CD4-positive, alpha-beta T cell treated with Interleukin-2 at 100 ng/mL for 4 hours (primary cell): ENCODE results near the gene NUDCD3.

Source experiments
- DNase-seq: peaks from one replicate; pipeline ENCODE4 v3.0.0-alpha.2; 2020; ENCODE audit warnings: low spot score

Gene NUDCD3

DNA sequence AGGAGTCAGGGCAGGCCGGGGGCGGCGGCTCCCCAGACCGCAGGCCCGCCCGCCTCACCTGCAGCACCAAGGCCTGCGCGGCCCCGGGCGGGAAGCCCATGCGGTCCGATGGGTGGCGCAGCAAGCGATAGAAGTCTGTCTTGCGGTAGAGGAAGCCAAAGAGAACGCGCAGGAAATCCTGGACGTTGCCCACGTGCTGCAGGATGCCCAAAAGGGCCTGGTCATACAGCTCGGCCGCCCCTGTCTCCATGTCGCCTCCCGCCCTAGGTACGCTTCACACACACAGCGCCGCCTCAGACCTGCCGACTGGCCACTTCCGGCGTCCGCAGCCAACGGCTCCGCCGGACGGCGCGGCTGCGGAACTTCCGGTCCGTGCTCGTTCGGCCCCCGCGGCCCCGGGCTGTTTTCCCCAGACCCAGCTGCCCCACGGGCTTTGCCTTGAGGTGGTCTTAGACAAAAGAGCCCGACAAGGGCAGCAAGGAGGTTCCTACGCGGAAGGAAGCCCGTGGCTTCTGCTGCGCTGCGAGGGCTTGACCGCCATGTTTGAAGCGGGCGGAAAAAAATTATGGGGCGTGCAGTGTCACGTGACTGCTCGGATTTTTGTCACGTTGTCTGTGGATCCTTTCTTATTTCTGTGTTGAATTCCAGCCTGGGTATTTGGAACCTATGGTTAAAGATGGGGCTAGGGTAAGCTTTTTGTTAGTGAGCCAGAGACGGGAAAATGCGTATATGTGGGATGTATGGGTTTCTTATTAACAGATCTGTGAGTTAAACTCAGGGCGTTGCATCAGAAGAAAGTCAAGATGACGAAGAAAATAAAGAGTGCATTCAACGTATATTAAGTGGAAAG is at the start of gene NUDCD3:
Gene NUDCD3 (minus strand): TSS at position 308 of the 850 bp plus-strand sequence. CDS start 58 bp downstream, at position 250.
- peak; percentile 84 for DNase-seq

DNA sequence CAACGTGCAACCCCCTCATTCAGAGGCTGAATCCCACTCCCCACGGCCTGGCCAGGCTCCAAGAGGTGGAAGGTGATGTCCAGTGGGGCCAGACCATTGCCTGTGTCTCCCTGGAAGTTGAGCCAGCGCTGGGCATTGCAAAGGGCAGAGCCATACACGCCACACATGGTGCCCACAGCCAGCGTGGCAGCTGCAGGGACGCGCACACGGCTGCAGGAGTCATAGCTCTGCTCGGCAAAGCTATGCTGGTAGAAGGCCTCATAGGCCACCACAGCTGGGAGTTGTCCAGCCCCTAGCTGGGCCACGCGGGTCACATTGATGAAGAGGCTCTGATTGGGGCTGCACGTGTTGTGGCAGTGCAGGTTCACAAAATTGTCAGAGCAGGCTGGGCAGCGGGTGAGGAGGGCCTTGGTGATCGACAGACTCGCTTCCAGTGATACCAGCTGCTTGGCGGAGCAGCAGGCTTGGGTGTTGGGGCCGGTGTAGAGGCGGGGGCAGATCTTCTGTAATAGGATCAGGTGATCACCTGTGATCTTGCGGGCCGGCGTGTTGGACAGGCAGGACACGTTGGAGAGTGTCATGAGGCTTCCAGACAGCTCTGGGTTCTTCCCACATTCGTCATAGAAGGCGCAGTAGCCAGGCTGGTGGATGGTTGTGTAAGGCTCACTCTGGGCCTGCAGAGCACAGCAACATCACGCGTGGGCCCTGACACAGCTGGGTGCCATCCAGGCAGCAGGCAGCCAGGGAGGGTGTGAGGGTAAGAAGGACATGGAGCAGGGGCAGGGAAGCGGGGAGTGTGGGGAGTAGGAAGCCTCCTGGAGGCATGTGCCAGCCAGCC is 49.4 kb upstream of the NUDCD3 start:
- DNase-seq, result no peak

DNA sequence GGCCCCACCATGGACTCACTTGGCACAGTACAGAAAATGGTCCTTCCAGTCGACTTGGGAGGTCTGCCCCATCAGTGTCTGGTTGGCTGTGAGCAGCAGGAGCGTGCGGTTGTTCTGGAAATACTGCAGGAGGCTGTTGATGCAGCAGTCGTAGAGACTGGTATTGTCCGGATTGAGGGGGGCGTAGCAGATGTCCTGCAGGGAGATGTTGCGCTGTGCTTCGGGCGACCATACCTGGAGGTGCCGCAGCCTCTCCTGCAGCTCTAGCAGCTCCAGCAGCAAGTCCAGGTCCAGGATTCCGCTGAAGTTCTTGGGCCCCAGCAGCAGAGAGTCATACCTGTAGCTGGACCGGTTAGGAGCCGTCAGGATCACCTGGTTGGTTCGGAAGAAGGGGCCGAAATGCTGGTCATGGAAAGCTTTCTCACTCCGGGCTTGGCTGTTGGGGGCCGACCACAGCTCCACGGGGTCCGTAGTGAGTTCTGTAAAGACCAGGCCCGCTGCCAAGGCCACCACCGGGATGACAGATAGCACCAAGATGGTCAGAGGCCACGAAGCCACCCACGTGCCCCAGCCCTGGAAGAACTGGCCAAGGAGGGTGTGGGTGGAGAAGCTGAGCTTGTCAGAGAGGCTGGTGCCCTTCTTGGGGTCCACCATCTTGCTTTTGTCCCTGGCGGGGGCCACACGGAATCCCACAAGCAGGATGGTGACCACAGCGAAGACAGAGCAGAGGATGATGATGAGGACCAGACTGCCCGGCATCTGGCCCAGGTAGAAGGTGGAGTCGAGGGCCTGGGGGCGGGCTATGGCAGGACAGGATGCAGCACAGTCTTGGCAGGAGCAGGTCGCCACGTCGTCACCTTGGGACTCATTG is 48.6 kb upstream of the NUDCD3 start:
- DNase-seq, result no peak

DNA sequence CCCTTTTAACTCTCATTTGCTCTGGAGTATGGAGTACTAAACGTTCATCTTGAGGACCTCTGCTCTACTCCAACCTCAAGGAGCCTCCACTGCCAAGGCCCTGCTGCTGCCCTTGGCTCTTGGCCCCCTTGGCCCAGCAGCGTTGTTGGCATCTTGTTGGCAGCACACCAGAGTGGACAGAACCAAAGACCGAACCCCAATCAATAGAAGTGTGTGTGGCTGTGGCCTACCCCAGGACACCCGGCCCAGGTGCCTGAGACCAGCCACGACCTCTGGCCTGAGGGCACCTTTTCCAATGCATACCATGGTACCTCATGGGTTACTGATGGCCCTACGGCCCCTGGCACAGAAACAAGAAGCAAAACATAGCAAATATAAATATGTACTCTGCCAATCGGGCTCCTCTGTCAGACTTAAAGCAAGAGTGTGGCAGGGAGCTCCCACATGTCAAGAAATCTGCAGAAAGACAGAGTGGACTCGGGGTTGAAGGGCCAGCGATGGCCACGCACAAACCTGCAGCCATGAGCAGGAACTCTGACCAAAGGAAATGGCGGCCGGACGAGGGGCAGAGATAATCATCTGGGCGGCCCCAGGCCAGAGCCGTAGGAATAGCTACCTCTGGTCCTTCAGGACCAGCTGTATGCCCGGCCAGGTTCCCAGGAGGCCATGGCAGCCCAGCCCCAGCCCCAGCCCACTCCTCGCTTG is 47.8 kb upstream of the NUDCD3 start:
- DNase-seq, result no peak

DNA sequence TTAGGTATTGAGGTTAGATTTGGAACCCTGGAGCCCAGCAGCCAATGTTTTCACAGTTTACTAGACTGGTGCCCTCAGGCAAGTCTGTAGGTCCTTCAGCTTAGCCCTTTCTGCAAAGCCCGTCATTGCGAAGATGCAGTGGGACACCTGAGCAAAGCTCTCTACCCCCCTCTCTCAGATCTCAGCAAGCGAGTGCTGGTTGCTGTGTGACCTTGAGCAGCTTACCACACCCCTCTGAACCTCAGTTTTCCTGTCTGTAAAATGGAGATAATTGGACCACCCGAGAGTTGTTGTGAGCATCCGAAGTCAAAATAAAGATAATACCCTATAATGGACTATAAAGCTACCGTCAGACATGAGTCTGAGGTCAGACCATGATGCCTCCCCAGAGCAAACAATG is 47.0 kb upstream of the NUDCD3 start:
- DNase-seq, result no peak

DNA sequence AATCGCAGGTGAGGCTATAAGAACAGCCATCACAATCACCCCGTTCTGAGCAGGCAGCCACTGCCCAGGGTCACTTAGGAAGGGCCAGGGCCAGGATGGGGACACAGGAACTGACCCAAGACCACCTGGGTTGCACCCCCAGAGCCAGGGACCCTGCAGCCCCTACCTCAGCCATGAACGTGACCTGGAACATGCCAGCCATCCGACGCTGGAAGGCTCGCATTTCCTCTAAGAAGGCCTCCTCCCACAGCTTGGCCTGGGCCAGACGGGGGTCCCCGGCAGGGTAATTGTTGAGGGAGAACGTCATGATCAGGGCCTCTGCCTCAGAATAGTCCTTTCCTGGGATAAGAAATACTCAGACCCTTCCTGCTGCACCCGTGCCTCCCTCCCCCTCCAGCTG is 45.6 kb upstream of the NUDCD3 start:
- no peak for DNase-seq

DNA sequence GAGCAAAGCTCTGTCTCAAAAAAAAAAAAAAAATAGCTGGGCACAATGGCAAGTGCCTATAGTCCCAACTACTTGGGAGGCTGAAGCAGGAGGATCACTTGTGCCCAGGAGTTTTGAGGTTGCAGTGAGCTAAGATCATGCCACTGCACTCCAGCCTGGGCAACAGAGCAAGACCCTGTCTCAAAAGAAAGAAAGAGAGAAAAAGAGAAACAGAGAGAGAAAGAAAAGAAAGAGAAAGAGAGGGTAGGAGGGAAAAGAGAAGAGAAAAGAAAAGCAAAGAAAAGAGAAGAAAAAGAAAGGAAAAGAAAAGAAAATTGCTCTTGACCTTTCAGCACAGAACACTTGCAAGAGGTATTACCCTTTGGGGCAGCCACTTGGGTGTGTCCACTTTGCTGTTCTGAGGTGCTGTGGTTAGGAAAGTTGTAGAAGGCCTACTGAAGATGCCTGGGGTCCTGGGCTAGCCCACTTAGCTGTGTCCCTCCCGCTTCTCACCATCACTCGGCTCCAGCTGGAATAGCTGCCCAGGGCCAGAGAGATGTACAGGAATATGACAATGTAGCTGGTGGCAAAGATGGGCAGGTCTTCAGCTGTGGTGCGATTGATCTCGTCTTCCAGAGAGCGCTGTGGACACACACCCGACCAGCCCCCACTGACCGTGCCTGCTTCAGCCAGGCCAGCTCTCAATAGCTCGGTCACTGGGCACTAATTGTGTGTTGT is 45.0 kb upstream of the NUDCD3 start:
- no peak for DNase-seq

DNA sequence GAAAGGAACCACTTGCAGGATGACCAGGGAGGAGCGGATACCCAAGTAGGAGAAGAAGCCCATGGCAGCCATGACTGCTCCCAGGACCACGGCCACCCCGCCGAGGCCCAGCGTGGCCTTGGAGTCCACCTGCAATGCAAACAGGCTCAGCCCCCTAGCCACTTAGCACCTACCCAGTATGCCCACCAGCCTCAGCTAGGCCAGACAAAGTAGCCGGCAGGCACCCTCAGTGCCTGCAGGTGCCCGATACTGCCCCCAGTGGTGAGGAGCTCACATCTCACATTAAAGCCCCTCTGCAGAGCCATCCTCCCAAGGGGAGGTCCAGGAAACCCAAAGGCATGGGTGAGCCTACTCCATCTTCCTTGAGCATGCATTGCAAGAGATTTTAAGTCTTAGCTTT is 44.0 kb upstream of the NUDCD3 start:
- peak; percentile 43 for DNase-seq

DNA sequence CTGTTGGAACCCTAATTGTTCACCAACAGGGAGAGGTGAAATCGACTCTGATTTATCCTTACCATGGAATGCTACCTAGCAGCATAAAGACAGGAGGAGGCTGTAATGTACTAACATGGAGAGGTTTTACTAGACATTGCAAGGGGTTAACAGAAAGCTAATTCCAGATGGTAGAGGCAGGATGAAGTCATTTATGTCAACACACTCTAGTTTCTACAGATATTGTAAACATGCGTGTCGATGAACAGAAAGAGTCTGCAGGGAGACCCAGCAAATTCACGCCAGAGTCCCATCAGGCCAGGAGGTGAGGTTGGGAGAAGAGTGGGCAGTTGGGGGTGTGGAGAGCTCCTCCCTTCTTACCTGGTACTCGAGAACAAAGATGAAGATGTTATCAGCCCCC is 43.6 kb upstream of the NUDCD3 start:
- DNase-seq, result no peak

DNA sequence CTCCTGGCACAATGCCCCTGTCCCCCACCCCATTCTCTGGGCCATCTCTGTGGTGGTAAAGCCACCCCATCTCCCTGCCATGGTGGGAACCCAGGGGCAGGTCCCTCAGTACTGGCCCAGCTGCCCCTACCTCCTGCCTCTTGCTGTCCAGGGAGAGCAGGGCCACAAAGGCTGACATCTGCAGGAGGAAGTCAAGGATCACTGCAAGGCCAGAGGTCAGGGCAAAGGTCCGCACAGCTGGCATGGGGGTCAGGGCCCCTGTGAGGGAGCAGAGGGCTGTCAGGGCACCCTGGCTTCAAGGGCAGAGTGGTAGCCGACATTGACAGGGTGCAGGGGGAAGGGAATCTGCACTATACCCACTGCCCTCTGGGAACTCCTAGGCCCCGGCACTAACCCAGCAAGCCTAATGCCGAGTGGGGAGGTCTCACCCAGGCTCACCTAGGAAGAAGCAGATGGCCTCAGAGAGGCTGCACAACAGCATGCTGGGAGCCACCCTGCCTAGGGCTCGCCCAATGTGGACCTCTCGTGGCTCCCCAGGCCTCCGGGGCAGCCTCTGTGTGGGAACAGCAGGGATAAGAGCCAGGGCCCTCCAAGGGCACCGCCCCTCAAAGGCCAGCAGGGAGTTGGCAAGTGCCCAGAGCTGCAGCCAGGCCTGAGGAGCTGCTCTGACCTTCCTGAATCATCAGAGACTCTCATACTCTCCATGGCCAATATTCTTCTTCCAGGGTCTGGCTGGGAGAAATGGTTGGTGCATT is 43.0 kb upstream of the NUDCD3 start:
- DNase-seq, result no peak

DNA sequence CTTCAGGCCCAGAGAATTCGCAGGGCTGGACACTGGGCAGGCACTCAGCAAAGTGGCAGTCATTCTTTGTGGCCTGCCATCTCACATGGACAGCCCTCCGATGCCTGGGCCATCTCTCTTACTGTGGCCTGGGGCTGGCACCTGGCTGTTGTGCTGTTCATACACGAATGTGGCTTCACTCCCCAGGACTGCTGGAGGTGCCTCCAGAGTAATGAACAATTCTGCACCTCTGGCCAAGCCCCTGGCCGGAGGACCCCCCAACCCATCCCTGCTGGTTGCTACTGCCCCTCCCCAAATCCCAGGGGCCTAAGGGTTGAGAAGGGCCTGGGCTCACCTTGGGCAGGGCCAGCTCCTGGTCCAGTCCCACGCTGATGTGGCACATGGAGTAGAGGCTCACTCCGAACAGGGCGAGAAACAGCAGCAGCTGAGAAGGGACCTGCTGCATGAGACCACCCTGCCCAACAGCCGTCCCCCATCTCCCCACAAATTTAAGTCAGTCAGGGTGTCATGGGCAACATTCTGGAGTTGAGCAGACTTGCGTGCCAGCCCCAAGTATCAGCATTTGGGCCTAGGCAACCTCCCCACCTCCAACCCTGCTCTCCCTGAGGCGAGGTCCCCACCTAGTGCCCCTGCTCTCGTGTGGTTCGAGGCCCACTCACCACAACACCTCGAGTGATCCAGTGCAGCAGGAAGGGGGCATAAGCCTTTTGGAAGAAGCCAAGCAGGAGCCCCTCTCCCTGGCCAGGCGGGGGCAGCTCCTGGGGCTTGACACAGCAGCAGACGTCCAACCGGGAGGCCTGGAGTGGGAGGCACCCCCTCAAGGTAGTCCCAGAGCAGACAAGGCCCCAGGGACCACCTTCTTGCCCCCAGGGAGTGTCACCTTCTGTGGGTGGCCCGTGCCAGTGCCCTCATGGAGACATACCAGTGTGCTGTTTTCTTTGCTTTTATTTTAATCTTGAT is 41.2 kb upstream of the NUDCD3 start:
- no peak for DNase-seq

DNA sequence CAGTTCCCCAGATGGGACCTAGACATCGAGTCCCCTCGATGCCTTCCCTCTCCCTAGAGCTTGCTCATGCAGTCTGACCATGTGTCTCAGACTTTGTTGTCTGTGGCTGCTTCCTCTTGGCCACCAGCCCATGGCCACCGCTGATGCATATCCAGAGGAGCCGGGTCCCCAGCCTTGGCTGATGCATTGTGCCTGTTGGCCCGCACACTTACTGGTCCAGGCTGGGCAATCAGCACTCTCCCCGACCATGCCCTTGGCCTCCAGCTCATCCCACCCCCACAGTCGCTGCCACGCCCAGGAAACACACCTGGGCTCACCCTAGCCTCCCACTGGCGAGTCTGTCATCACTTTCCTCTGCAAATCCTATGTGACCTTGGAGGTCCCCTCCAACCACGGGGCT is 40.5 kb upstream of the NUDCD3 start:
- no peak for DNase-seq

DNA sequence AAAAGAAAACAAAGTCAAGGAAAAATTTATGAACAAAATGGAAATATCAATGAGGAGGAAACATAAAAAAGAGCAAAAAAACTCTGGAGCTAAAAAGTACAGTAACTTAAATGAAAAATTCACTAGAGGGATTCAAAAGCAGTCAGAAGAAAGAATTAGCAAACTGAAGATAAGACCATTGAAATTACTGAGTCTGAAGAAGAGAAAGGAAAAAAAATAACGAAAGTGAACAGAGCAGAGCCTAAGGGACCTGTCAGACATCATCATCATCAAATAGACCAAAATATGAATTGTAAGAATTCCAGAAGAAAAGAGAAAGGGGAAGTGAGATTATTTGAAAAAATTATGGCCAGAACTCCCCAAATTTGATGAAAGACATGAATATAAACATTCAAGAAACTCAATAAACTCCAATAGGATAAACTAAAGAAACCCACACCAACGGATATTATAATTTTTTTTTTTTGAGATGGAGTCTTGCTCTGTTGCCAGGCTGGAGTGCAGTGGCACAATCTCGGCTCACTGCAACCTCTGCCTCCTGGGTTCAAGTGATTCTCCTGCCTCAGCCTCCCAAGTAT is 34.4 kb upstream of the NUDCD3 start:
- DNase-seq, result no peak

DNA sequence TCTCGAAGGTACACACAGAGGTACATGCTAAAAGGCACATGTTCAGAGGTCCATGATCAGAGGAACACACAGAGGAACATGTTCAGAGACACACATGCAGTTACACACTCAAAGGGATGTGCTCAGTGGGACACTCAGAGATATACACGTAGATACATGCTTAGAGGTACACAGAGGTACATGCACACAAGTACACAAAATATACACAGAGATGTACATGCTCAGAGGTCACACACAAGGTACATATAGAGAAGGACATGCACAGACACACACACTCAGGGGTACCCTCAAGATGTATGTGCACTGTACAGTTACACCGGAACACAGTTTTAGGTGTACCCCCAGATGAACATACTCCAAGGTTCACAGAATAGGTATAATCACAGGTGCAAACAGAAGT is 31.9 kb upstream of the NUDCD3 start:
- no peak for DNase-seq

DNA sequence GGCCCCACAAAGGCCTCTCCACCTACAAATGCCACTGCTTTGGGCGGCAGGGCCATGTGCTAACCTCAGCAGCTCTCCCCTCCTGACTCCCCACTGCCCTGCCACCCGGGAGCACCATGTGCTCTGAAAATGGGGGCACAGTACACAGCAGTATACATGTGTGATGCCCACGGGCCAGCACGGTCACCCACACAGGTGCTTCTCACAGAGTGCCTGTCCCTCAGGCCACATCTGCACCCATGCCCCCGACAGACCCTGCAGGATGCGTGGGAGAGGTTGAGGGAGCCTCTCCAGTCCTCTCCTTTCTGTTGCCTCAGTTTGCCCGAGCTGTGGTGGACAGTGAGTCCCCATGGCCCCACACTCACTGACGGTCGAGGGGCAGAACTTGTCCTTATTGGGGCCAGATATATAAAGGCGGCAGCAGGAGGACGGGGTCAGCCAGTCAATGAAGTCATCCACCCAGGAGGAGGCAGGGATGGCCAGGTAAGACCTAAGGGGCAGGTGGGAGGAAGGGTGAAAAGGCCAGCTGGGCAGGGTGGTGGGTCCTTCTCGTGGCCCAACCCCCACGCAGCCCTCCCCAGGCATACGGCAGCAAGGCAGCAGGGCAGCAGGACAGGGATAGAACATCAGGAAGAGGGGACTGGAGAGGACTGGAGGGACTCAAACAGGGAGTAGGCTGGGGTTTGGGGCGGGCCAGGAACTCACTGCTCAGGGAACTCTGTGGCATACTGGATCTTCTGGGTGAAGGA is 31.1 kb upstream of the NUDCD3 start:
- no peak for DNase-seq

DNA sequence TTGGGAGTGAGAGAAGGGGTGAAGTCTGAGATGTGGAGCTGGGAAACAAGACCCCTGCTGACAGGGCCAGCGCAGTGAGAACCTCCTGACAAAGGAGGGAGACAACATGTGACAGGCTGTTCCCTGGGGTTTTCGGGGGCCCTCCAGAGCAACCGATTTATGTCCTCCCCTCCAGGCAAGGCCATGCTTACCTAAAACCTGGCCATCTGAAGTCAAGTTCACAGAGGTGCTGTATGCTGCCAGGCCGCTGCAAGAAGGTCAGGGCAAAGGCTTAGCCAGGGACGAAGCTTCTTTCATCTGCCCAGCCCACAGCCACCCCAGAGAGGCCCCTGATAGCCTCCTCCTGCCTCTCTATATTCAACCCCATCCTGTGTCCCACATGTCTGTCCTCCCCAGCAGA is 30.1 kb upstream of the NUDCD3 start:
- DNase-seq, result no peak

DNA sequence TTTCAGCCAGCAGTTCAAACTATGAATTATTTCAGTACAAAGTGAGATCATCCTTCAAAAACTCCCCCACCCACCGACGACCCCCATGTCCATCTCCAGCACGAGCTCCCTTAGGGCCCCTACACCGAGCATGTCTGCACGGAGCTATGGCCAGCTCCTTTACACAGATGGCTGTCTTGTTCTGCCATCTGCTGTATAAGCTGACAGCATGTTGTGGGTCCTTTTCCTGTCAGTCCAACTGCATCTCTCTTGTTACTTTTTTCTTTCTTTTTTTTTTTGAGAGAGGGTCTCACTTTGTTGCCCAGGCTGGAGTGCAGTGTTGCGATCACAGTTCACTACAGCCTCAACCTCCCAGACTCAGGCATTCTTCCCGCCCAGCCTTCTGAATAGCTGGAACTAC is 29.1 kb upstream of the NUDCD3 start:
- no peak for DNase-seq

DNA sequence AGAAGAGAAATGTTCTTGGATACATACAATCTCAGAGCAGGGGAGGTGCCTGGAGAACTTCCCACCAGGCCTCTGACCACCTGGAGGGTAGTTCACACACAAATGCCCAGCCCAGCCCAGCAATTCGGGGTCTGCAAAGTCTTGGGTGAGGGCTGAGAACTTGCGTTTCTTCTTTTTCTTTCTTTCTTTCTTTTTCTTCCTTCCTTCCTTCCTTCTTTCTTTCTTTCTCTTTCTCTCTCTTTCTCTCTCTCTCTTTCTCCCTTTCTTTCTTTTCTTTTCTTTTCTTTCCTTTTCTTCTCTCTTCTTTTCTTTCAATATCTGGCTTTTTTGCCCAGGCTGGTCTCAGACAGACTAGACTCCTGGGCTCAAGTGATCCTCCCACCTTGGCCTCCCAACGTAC is 28.3 kb upstream of the NUDCD3 start:
- no peak for DNase-seq
